ENCODE data around the gene LUC7L3.

LUC7L3 gene

GRCh38 chr17:50719144-50719923 lies at the start of gene LUC7L3 (continued):
- TF ChIP-seq PRDM2 (tag by site-specific recombination; IDR thresholded peaks at IDR 0.05; ENCODE audit: borderline replicate concordance) (no peak), OVOL3 (tag by site-specific recombination; IDR thresholded peaks at IDR 0.05) (no peak), ZNF341 (tag by site-specific recombination; IDR thresholded peaks at IDR 0.05; ENCODE audit: low read depth) (peak; percentile 98), ZNF561 (tag by site-specific recombination; IDR thresholded peaks at IDR 0.05; ENCODE audit: borderline replicate concordance) (peak; percentile 87), AEBP2 (tag by site-specific recombination; IDR thresholded peaks at IDR 0.05; ENCODE audit: borderline replicate concordance) (no peak), ZNF280D (tag by site-specific recombination; IDR thresholded peaks at IDR 0.05) (no peak), PRDM6 (tag by site-specific recombination; IDR thresholded peaks at IDR 0.05) (no peak), KLF7 (tag by site-specific recombination; IDR thresholded peaks at IDR 0.05; ENCODE audit: borderline replicate concordance) (no peak; the same call in 1 of the 2 replicates), ZBTB48 (tag by site-specific recombination; IDR thresholded peaks at IDR 0.05) (peak; percentile 43; the same call in 1 of the 2 replicates), REST (tag by site-specific recombination; IDR thresholded peaks at IDR 0.05) (peak; percentile 55), SP7 (tag by site-specific recombination; IDR thresholded peaks at IDR 0.05) (peak; percentile 85; the same call in 1 of the 2 replicates), ZNF76 (tag by site-specific recombination; IDR thresholded peaks at IDR 0.05; ENCODE audit: borderline replicate concordance, low read depth) (peak; percentile 95), PRDM1 (tag by site-specific recombination; IDR thresholded peaks at IDR 0.05) (no peak), ZNF555 (tag by site-specific recombination; conservative IDR thresholded peaks at IDR 0.05) (no peak), ZBTB21 (tag by site-specific recombination; IDR thresholded peaks at IDR 0.05) (no peak), ZNF529 (tag by site-specific recombination; IDR thresholded peaks at IDR 0.05; ENCODE audit: insufficient replicate concordance) (no peak), ZSCAN18 (tag by site-specific recombination; IDR thresholded peaks at IDR 0.05) (no peak), ZNF174 (tag by site-specific recombination; IDR thresholded peaks at IDR 0.05) (no peak), ZFP41 (tag by site-specific recombination; IDR thresholded peaks at IDR 0.05; ENCODE audit: borderline replicate concordance) (no peak), GLIS2 (tag by site-specific recombination; IDR thresholded peaks at IDR 0.05) (peak; percentile 67; the same call in 1 of the 2 replicates)
